Measurements from ENCODE around the gene TMEM151B.

- no peak for TF ChIP-seq CTCF (IDR thresholded peaks at IDR 0.05)
- no peak for TF ChIP-seq POLR2AphosphoS5 (IDR thresholded peaks at IDR 0.05)
Measured at GRCh38 chr6:44256775-44257024, 13.6 kb upstream of the TMEM151B start.

Data from esophagus muscularis mucosa (tissue), 3 donors.